Right lobe of liver (tissue), 6 donors: Measurements from ENCODE around the gene RHEB. TPM values are rescaled to one million over a fixed set of nuclear protein-coding genes. Genes with fewer than 3 reads are reported as not detected.
"Not testable (repeated sequence)": the region's sequence is repeated elsewhere in the genome, so short reads cannot be mapped to it uniquely, and the experiment has no call there.

Experiments
- ATAC-seq, 4 donors: fragments of 200-7000 bp; cut with Tn5 transposase; one replicate each; pipeline ENCODE4 v1.9.1; 2020; ENCODE audit warnings: mild to moderate bottlenecking in 4 of 4, moderate library complexity in 4 of 4
- DNase-seq, 3 donors: peaks; one replicate each; pipeline ENCODE4 v3.0.0-alpha.2; 2020
- H3K27ac ChIP-seq, 3 donors: fragments of 200-600 bp; one replicate each; pipeline ENCODE4 v1.8.0; 2022
- H3K27me3 ChIP-seq, 2 donors: fragments of 200-600 bp; one replicate each; pipeline ENCODE4 v1.8.0; 2022
- H3K36me3 ChIP-seq, 4 donors: fragments of 200-600 bp; sonication (generic) in 1 of 4; one replicate each; pipeline versions ENCODE4 v1.5.1 to v1.8.0; 2017 to 2022; ENCODE audit warnings: control low read depth in 1 of 4
- H3K4me1 ChIP-seq, 4 donors: fragments of 200-600 bp; sonication (generic) in 1 of 4; one replicate each; pipeline versions ENCODE4 v1.5.1 to v1.8.0; 2017 to 2022; ENCODE audit warnings: control low read depth in 1 of 4
- H3K4me3 ChIP-seq, 3 donors: fragments of 200-600 bp; one replicate each; pipeline ENCODE4 v1.8.0; 2022
- H3K9me3 ChIP-seq, 4 donors: fragments of 200-600 bp; sonication (generic) in 1 of 4; one replicate each; pipeline versions ENCODE4 v1.5.1 to v1.8.0; 2017 to 2022; ENCODE audit warnings: control low read depth in 1 of 4
- POLR2A ChIP-seq: fragments of 450-650 bp; IDR thresholded peaks from one replicate; pipeline ENCODE4 v1.6.1; 2017; ENCODE audit warnings: antibody characterized with exemption, mild to moderate bottlenecking
- WGBS: methylation state at CpG from one replicate; pipeline ENCODE4 v1.1.6; 2018; ENCODE audit warnings: low coverage, low lambda C conversion rate; ENCODE audit not compliant: insufficient coverage; ENCODE audit errors: missing lambda C conversion rate; 5-methylcytosine and 5-hydroxymethylcytosine counted together
- intact Hi-C, 2 donors: fragments of 100-400 bp; cut with DNase I; formaldehyde crosslinking; loops; one replicate each; pipeline versions ENCODE4 v1.11.2 to v1.14.1; 2022
- total RNA-seq, 6 experiments: library from RNA; depleted of rRNA in 2 of 6; stranded (reverse); fragments of >200 nt in 2 of 6; fragmentation: NEBNext Ultra II Directional in 3 of 6; extraction: Animal tissue kit (Norgen Biotek cat#: 25700) in 3 of 6; gene quantifications; one replicate each; pipeline versions ENCODE4 v1.1.0 to v1.2.4, GENCODE V29; 2016 to 2023
- TF ChIP-seq, protein P1 (sequence below), 4 donors: fragments of 200-600 bp in 3 of 4; fragments of 450-650 bp in 1 of 4; IDR thresholded peaks; one replicate each; pipeline versions ENCODE4 v1.5.1 to v1.8.0; 2016 to 2022; ENCODE audit warnings: antibody characterized with exemption in 4 of 4, mild to moderate bottlenecking in 2 of 4
- donor health status: DM: no; HTN: yes; CAD: no.
- donor health status: DM: no; HTN: no; CAD: no.
- donor health status: DM: no; HTN: no; CAD: no.
- donor health status: DM: no; HTN: yes; CAD: no.
- donor health status: DM: no; HTN: yes; CAD: no.

Gene RHEB
- total RNA-seq, 6 experiments from 2014 or later, result 33.4 to 55.3 (median 49.7) TPM

DNA sequence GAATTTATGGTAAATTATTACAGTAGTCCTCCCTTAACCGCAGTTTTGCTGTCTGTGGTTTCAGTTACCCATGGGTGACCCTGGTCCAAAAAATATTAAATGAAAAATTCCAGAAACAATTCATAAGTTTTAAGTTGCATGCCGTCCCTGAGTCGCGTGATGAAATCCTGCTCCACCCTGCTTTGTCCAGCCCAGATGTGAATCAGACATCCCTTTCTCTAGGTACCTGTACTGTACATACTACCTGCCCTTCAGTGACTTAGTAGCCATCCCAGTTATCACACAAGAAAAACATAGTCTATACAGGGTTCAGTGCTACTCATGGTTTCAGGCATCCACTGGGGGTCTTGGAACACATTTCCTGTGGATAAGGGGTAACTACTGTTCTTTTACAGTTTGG lies 20.5 kb upstream of the RHEB start:
- intact Hi-C loops, result no loop called here
- no peak overlapping the region for H3K27ac ChIP-seq
- H3K36me3 ChIP-seq, result no peaks in the 10 kb centered on the region
- TF ChIP-seq POLR2A, result no peak
- TF ChIP-seq, protein P1, sequence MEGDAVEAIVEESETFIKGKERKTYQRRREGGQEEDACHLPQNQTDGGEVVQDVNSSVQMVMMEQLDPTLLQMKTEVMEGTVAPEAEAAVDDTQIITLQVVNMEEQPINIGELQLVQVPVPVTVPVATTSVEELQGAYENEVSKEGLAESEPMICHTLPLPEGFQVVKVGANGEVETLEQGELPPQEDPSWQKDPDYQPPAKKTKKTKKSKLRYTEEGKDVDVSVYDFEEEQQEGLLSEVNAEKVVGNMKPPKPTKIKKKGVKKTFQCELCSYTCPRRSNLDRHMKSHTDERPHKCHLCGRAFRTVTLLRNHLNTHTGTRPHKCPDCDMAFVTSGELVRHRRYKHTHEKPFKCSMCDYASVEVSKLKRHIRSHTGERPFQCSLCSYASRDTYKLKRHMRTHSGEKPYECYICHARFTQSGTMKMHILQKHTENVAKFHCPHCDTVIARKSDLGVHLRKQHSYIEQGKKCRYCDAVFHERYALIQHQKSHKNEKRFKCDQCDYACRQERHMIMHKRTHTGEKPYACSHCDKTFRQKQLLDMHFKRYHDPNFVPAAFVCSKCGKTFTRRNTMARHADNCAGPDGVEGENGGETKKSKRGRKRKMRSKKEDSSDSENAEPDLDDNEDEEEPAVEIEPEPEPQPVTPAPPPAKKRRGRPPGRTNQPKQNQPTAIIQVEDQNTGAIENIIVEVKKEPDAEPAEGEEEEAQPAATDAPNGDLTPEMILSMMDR (IDR thresholded peaks at IDR 0.05), result no peak
- WGBS, result 97% methylated on average over 4 of the region's 4 CpGs
- DNase-seq (no peak), ATAC-seq (no peak)
- no peaks in the 10 kb centered on the region for H3K27me3 ChIP-seq
- H3K9me3 ChIP-seq, result no peaks in the 10 kb centered on the region
- H3K4me1 ChIP-seq, result no peaks in the 10 kb centered on the region
- H3K4me3 ChIP-seq, result no peak overlapping the region

GRCh38 chr7:151539088-151539671 lies 19.5 kb upstream of the RHEB start:
- Histone ChIP-seq H3K36me3 (no peaks in the 10 kb centered on the region), H3K4me3 (no peak overlapping the region), H3K4me1 (no peaks in the 10 kb centered on the region), H3K9me3 (no peaks in the 10 kb centered on the region), H3K27me3 (no peaks in the 10 kb centered on the region), H3K27ac (no peak overlapping the region)
- DNase-seq, result peak in 1 of 3 donors; percentile 18
- no peak for TF ChIP-seq POLR2A
- TF ChIP-seq, protein P1 (IDR thresholded peaks at IDR 0.05), result no peak
- WGBS, result 74% methylated on average over 6 of the region's 9 CpGs
- intact Hi-C loops, result no loop called here
- no peak for ATAC-seq

DNA sequence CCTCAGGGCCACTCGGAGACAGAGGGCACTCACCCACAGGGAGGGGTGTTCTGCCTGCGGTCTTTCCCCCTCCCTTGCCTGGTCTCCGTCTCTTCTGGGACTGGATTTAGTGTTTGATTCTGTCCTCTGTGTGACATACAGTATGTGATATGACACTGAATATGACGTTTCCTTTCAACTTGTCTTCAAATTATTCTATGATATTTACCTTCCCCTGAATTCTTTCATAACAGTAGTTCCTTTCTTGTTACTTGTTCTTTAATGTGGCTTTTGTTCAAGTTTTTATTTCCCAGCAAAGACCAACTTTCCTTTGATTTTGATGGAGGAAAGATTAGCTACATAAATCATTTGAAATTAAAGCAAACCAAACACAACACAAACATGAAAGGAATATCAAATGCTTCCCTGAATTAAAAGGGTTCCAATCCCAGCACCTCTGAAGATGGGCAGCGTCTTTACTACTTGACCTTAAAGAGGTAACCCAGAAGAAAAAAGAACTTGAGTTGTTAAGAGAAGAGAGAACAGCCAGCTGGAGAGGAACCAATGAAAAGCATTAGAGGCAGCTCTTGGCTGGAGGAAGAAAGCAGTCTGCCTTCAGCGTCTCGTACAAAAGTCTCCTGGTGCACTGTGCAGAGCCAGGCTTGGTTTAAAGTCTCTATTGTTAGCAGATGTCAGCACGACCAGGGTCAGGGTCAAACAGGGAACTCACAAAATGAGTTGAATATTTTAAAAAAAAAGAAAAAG lies 18.3 kb upstream of the RHEB start:
- ATAC-seq, result no peak
- 41% methylated on average over 7 of the region's 8 CpGs for WGBS
- TF ChIP-seq, protein P1 (IDR thresholded peaks at IDR 0.05), result no peak
- TF ChIP-seq POLR2A, result no peak

DNA sequence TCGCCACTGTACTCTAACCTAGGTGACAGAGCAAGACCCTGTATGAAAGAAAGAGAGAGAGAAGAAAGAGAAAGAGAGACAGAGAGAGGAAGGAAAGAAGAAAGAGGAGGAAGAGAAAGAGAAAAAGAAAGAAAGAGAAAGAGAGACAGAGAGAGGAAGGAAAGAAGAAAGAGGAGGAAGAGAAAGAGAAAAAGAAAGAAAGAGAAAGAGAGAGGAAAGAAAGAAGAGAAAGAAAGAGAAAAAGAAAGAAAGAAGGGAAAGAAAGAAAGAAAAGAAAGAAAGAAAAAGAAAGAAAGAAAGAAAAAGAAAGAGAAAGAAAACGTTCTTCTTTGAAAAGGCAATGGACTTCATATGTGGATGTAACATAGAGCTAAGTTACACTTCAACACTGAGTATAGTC lies 16.5 kb upstream of the RHEB start:
- H3K36me3 ChIP-seq, ATAC-seq, H3K4me3 ChIP-seq, H3K27me3 ChIP-seq, intact Hi-C loops, H3K27ac ChIP-seq, DNase-seq, H3K4me1 ChIP-seq, H3K9me3 ChIP-seq: not testable (repeated sequence)
- 82% methylated on average over 2 of the region's 2 CpGs for WGBS

More for the DNA sequence above, 18.3 kb upstream of the RHEB start:
- no peaks in the 10 kb centered on the region for H3K36me3 ChIP-seq
- no peak for DNase-seq
- no peaks in the 10 kb centered on the region for H3K9me3 ChIP-seq
- H3K4me1 ChIP-seq, result no peaks in the 10 kb centered on the region
- H3K27me3 ChIP-seq, result no peaks in the 10 kb centered on the region
- H3K4me3 ChIP-seq, result no peak overlapping the region
- intact Hi-C loops, result no loop called here
- H3K27ac ChIP-seq, result no peak overlapping the region

DNA sequence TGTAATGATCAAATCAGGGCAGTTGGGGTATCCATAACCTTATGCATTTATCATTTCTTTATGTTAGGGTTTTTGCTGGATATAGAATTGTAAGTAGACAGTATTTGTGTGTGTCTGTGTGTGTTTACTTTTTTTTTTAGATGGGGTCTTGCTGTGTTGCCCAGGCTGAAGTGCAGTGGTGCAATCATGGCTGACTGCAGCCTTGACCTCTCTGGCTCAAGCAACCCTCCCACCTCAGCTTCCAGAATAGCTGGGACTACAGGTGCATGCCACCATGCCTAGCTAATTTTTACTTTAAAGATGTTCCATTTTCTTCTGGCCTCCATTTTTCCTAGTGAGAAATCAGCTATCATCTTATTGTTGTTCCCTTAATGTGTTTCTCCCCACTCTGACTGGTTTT lies 10.1 kb upstream of the RHEB start:
- ATAC-seq, result no peak
- intact Hi-C loops, result no loop called here
- no peak for TF ChIP-seq POLR2A
- TF ChIP-seq, protein P1 (IDR thresholded peaks at IDR 0.05), result no peak
- H3K27me3 ChIP-seq, result no peaks in the 10 kb centered on the region
- no peak overlapping the region for H3K27ac ChIP-seq
- no peaks in the 10 kb centered on the region for H3K9me3 ChIP-seq
- H3K4me3 ChIP-seq, result no peak overlapping the region
- no peaks in the 10 kb centered on the region for H3K4me1 ChIP-seq
- DNase-seq, result no peak
- H3K36me3 ChIP-seq, result no peaks in the 10 kb centered on the region
